Measurements from ENCODE around the gene CCDC124. TPM values are rescaled to one million over a fixed set of nuclear protein-coding genes. Genes with fewer than 3 reads are reported as not detected.
A peak's percentile ranks its signal among the peaks of the same experiment; 100 is the strongest.
"Not testable (repeated sequence)": the region's sequence is repeated elsewhere in the genome, so short reads cannot be mapped to it uniquely, and the experiment has no call there.

Gene CCDC124, protein sequence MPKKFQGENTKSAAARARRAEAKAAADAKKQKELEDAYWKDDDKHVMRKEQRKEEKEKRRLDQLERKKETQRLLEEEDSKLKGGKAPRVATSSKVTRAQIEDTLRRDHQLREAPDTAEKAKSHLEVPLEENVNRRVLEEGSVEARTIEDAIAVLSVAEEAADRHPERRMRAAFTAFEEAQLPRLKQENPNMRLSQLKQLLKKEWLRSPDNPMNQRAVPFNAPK
- 10 to 100 TPM; 36.9 to 93.5 (median 41.4) TPM for total RNA-seq

DNA sequence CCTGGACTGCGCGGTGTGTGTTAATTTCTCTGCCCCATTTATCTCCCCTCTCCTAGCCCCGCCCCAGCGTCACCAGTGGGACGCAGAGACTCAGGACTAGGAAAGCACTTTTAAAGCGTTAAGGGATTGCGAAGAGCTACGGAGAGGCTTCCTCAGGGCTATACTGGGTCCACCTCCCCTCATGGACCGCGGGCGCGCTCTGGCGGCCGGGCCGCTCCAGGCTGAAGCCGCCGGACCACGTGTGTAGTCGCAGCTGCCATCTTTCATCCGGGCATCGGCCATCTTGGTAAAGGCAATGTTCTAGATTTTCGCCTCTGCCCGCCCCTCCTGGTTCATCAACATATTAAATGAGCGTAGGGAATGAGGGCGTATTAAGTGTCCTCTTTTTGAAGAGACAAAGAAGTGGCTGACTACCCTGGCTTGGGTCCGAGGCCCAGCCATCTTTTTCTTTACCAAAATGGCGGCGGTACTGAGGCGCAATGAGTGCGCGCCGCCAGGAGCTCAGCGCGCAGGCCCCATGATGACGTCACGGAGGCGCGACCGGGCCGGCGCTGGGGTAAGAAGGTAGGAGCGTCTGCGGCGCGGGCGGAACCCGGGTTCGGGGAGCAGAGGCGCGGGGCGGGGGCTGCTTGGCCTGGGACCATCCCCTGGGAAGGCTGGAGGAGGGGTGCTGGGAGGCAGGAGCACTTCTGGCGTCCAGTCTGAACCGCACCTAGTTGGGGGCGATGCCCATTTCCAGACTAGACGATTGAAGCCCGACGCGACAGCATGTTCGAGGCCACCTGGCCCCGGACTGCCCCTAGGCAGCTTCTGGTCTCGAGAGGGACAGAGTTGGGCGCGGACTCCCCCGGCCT lies at the start of gene CCDC124:
CCDC124 (plus strand) TSS at position 531 of the 854 bp plus-strand sequence. CDS start 3,406 bp downstream, outside the sequence.
- in situ Hi-C loops (cut with MboI; ENCODE audit: low pct_ligation_motif_present in 1 of 4, low pct_unique_long_range_greater_than_20kb in 1 of 4, low sequenced_read_pairs in 3 of 4) (loop anchor here in 3 of 4 donors (10.0 to 25.0 kb wide), 2 partner anchors 122 to 130 kb away; no protein-coding TSS in a partner anchor), intact Hi-C loops (cut with DNase I; ENCODE audit: low total_unique reads) (no loop called here)
- TF ChIP-seq POLR2AphosphoS5 (IDR thresholded peaks at IDR 0.05) (peak; percentile 91 to 97 (median 96)), EP300 (IDR thresholded peaks at IDR 0.05; ENCODE audit: low read depth) (no peak), POLR2A (IDR thresholded peaks at IDR 0.05) (peak; percentile 91)
- TF ChIP-seq, protein P1, sequence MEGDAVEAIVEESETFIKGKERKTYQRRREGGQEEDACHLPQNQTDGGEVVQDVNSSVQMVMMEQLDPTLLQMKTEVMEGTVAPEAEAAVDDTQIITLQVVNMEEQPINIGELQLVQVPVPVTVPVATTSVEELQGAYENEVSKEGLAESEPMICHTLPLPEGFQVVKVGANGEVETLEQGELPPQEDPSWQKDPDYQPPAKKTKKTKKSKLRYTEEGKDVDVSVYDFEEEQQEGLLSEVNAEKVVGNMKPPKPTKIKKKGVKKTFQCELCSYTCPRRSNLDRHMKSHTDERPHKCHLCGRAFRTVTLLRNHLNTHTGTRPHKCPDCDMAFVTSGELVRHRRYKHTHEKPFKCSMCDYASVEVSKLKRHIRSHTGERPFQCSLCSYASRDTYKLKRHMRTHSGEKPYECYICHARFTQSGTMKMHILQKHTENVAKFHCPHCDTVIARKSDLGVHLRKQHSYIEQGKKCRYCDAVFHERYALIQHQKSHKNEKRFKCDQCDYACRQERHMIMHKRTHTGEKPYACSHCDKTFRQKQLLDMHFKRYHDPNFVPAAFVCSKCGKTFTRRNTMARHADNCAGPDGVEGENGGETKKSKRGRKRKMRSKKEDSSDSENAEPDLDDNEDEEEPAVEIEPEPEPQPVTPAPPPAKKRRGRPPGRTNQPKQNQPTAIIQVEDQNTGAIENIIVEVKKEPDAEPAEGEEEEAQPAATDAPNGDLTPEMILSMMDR (IDR thresholded peaks at IDR 0.05), result peak; percentile 72 to 99 (median 93)
- Histone ChIP-seq H3K4me1 (peaks cover 10 to 22% (median 16%) of the 10 kb centered on the region in 4 donors), H3K4me3 (peak within 1 kb of the TSS; percentile 64 to 92 (median 87)), H3K9me3 (no peaks in the 10 kb centered on the region), H3K36me3 (no peaks in the 10 kb centered on the region), H3K27ac (peak within 1 kb of the TSS; percentile 81 to 86 (median 84)), H3K27me3 (no peaks in the 10 kb centered on the region)
- DNase-seq, result peak; percentile 95
- WGBS, 2 donors (ENCODE audit: low coverage in 1 of 2), result 1% methylated on average over 53 of the region's 64 CpGs; no CpG with 5 or more reads in 1 of the 2 donors

DNA sequence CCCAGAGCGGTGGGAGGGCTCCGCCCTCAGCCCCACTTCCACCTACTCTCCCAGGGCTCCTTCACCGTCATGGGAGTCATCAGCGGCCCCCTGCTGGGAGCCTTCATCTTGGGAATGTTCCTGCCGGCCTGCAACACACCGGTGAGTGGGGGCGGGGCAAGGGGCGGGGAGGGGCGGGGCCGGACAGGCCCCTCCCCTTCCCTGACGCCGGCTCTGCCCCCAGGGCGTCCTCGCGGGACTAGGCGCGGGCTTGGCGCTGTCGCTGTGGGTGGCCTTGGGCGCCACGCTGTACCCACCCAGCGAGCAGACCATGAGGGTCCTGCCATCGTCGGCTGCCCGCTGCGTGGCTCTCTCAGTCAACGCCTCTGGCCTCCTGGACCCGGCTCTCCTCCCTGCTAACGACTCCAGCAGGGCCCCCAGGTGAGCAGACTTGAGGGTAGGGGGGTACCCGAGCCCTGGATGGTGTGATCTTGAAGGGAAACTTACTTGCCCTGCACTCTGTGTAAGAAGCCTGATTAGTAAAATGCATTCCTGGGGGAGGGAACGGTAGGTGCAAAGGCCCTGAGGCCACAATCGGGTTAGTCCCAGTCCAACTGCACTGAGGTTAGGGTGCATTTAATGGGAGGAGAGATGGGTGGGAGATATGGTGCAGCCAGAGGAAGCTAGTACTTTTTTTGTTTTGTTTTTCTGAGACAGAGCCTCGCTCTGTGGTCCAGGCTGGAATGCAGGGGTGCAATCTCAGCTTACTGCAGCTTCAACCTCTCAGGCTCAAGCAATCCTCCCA lies 49.0 kb upstream of the CCDC124 start:
- WGBS, 2 donors (ENCODE audit: low coverage in 1 of 2), result 77% methylated on average over 33 of the region's 33 CpGs; no CpG with 5 or more reads in 1 of the 2 donors
- Histone ChIP-seq H3K4me3 (no peak overlapping the region), H3K36me3 (no peaks in the 10 kb centered on the region), H3K27me3 (no peaks in the 10 kb centered on the region), H3K9me3 (no peaks in the 10 kb centered on the region), H3K27ac (no peak overlapping the region), H3K4me1 (no peaks in the 10 kb centered on the region)
- TF ChIP-seq EP300 (IDR thresholded peaks at IDR 0.05; ENCODE audit: low read depth), result no peak
- TF ChIP-seq POLR2AphosphoS5 (IDR thresholded peaks at IDR 0.05), result no peak
- no peak for TF ChIP-seq POLR2A (IDR thresholded peaks at IDR 0.05)
- TF ChIP-seq, protein P1 (IDR thresholded peaks at IDR 0.05), result no peak
- in situ Hi-C loops (cut with MboI; ENCODE audit: low pct_ligation_motif_present in 1 of 4, low pct_unique_long_range_greater_than_20kb in 1 of 4, low sequenced_read_pairs in 3 of 4) (no loop called here), intact Hi-C loops (cut with DNase I; ENCODE audit: low total_unique reads) (no loop called here)
- DNase-seq, result no peak

DNA sequence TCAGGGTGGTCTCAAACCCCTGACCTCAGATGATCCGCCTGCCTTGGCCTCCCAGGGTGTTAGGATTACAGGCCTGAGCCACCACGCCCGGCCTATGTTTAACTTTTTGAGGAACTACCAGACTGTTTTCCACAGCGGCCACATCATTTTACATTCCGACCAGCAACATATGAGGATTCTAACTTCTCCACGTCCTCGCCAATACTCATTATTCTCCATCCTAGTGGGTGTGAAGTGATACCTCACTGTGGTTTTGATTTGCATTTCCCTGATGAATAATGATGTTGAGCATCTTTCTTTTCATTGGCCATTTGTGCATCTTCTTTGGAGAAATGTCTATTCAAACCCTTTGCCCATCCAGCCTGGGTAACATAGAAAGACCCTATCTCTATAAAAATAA lies 46.3 kb upstream of the CCDC124 start:
- intact Hi-C loops (cut with DNase I; ENCODE audit: low total_unique reads), result no loop called here
- in situ Hi-C loops (cut with MboI; ENCODE audit: low pct_ligation_motif_present in 1 of 4, low pct_unique_long_range_greater_than_20kb in 1 of 4, low sequenced_read_pairs in 3 of 4), result no loop called here
- no peaks in the 10 kb centered on the region for H3K9me3 ChIP-seq
- TF ChIP-seq, protein P1 (IDR thresholded peaks at IDR 0.05), result no peak
- TF ChIP-seq EP300 (IDR thresholded peaks at IDR 0.05; ENCODE audit: low read depth), result no peak
- TF ChIP-seq POLR2A (IDR thresholded peaks at IDR 0.05), result no peak
- no peak for TF ChIP-seq POLR2AphosphoS5 (IDR thresholded peaks at IDR 0.05)
- no peak overlapping the region for H3K4me3 ChIP-seq
- DNase-seq, result no peak
- H3K27me3 ChIP-seq, result peaks cover 20% of the 10 kb centered on the region
- no peak overlapping the region for H3K27ac ChIP-seq
- H3K36me3 ChIP-seq, result no peaks in the 10 kb centered on the region
- no peaks in the 10 kb centered on the region for H3K4me1 ChIP-seq
- WGBS, 2 donors (ENCODE audit: low coverage in 1 of 2), result 56% methylated on average over 7 of the region's 7 CpGs; no CpG with 5 or more reads in 1 of the 2 donors

DNA sequence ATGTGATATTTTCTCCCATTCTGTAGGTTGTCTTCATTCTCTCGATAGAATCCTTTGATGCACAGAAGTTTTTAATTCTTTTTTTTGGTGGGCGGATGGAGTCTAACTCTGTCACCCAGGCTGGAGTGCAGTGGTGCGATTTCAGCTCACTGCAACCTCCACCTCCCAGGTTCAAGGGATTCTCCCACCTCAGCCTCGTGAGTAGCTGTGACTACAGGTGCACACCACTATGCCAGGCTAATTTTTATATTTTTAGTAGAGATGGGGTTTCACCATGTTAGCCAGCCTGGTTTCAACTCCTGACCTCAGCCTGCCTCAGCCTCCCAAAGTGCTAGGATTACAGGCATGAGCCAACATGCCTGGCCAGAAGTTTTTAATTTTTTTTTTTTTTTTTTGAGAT lies 45.6 kb upstream of the CCDC124 start:
- H3K36me3 ChIP-seq; H3K9me3 ChIP-seq; in situ Hi-C loops (cut with MboI; ENCODE audit: low pct_ligation_motif_present in 1 of 4, low pct_unique_long_range_greater_than_20kb in 1 of 4, low sequenced_read_pairs in 3 of 4): not testable (repeated sequence)

More for the DNA sequence above, 45.6 kb upstream of the CCDC124 start:
- H3K4me1 ChIP-seq; H3K4me3 ChIP-seq; intact Hi-C loops (cut with DNase I; ENCODE audit: low total_unique reads); H3K27ac ChIP-seq; DNase-seq: not testable (repeated sequence)
- H3K27me3 ChIP-seq, result peaks cover 20% of the 10 kb centered on the region
- WGBS, 2 donors (ENCODE audit: low coverage in 1 of 2), result 70 to 80% methylated on average over 3 to 4 of the region's 4 CpGs

Measured in transverse colon (tissue), 4 donors.